Measurements from ENCODE around the gene GDA. TPM values are rescaled to one million over a fixed set of nuclear protein-coding genes. Genes with fewer than 3 reads are reported as not detected.

The GDA gene
- total RNA-seq: 70.0 TPM

DNA sequence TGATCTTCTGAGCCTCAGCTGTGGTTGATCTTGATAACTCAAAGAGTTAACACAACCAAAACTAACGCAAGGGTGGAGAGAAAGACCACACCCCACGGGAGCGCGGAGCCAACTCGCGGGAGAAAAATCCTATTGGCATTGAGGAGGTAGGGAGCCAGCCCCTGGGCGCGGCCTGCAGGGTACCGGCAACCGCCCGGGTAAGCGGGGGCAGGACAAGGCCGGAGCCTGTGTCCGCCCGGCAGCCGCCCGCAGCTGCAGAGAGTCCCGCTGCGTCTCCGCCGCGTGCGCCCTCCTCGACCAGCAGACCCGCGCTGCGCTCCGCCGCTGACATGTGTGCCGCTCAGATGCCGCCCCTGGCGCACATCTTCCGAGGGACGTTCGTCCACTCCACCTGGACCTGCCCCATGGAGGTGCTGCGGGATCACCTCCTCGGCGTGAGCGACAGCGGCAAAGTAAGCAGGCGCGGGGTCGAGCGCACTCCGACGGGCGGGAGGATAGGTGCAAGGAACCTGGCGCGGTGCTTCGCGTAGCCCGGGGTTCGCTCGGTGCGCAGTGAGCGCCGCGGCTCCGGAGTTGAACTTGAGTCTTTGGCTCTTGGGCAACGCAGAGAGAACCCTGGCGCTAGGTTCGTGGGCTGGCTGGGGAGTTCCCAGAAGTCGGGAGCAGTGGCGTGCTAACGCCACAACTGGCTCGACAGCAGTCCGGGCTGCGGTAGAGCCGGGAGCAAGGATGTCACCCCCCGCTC lies at the start of gene GDA:
TSS of gene GDA (plus strand) at position 210 of the 745 bp plus-strand sequence. CDS start at position 330, 120 bp downstream.
- DNase-seq (ENCODE audit: low spot score): peak; percentile 44

DNA sequence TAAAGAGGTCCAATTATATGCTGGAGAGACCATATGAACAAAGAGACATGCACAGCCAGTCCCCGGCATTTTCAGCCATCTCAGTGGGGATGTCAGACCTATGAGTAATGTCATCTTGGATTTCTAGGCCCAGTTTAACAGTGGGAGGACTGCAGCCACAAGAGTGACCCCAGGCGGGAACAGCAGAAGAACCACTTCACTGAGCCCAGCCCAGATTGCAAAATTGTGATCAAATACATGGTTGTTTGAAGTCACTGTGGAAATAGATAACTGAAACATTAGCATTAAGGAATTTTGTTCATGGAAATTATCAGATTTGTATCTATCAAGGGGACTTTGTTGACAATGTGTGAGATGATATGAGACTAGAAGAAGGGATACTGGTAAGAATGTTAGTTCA lies 46.7 kb upstream of the GDA start:
- DNase-seq (ENCODE audit: low spot score): no peak

GRCh38 chr9:72113056-72113455 lies 36.2 kb upstream of the GDA start:
- DNase-seq (ENCODE audit: low spot score): no peak

DNA sequence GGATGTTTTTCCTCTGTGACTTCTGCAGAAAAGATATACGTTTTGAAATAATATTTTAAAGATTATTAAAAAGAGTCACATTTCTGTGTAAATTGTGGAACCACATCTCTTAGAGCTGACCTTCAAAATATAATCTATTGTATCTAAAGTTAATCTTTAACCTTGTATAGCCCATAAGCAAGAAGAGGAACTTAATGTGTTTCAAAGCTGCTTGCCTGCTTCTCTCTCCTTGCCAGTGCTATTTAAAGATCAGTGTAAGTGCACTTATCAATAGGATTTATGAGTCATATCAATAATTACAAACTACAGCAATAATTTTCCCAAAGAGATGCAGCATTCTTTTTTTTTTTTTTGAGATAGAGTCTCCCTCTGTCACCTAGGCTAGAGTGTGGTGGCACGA lies 29.4 kb upstream of the GDA start:
- no peak for DNase-seq (ENCODE audit: low spot score)

DNA sequence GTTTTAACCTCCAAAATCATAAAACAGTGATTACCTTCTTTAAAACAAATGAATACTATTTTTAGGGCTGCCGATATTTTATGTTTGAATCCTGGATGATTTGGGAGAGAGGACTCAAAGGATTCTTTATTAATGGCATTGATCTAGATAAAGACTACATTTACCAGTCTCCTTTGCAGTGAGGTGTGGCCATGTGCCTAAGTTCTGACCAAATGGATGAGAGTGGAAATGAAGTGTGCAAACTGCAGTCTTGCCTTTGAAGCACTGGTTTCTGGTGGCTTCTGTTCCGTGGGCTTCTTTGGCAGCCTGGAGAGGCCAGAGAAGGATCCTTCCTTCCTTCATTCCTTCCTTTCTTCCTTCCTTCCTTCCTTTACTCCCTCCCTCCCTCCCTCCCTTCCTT lies 24.3 kb upstream of the GDA start:
- no peak for DNase-seq (ENCODE audit: low spot score)

DNA sequence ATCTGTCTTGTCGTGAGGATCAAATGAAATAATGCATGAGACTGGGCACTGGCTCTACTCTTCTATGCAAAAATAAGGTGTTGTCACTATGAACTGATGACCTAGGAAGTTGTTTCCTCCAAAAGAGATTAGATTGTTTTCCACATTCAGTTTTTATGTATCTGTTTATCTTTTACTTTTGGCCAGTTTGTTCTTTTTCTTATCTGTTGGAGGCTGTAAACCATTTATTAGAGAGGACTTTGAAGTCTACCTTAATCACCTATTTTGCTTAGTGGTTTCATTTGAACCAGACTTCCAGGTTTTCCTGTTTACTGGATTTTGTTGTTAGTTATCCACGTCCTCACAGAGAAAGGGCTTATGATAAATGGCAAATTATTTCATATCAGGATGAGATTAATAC lies 21.5 kb upstream of the GDA start:
- no peak for DNase-seq (ENCODE audit: low spot score)

- no peak for DNase-seq (ENCODE audit: low spot score)
These were observed 20.7 kb upstream of the GDA start for GRCh38 chr9:72128526-72128925.

DNA sequence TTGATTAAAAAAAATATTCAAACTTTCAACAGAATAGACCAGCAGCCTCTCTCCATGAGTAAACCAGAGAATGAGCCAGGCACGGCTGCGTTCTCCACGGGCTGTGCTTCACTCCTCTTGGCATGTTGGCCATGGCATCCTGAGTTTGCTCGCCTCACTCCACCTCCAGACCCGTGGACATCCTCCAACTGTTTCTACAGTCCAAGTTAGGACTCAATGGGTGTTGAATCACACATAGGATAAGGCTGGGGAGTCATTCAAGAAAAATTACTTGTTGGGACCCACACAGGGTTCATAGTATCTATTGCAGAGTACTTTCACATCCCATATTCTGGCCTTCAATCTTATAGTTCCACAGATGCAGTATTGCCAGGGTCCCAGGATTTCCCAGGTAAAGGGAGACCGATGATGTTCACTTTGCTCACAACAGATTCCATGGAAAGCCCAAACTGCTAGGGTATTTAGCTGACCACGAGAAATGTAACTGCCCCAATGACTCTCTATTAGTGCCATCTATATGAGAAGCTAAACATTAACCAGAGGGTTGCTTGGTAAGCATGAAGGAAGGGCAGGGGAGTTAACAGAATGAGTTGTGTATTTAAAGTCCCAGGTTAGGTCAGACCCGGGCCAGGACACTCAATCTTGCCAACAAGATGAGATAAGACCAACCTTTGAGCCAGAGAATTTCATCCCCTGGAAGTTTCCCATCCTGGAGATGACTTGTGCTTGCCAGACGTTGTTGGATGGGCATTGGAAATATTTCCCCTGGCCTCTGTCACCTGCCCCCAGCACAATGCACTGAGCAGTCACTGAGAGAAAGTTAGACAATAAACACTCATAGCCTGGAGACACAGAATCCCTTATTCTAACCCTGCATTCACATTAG lies 19.7 kb upstream of the GDA start:
- peak; percentile 84 for DNase-seq (ENCODE audit: low spot score)

GRCh38 chr9:72130321-72130720 lies 18.9 kb upstream of the GDA start:
- DNase-seq (ENCODE audit: low spot score): no peak

DNA sequence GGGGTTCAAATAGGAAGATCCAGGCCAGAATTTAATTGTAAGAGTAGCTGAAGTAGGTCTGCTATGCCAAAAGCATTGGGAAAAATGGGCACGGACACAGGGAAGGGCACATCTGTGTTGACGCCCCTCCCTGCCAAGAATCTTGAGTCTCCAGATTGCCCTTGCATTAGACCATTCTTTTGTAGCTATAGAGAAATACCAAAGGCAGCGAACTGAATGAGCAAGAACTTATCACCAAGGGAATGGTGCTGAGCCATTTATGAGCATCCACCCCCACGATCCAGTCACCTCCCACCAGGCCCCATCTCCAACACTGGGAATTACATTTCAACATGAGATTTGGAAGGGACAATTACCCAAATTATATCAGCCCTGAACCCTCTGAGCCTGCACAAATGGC lies 18.0 kb upstream of the GDA start:
- DNase-seq (ENCODE audit: low spot score): no peak

- DNase-seq (ENCODE audit: low spot score): no peak
These were observed 17.2 kb upstream of the GDA start for GRCh38 chr9:72132052-72132451.

GRCh38 chr9:72133365-72134035 lies 15.7 kb upstream of the GDA start:
- DNase-seq (ENCODE audit: low spot score): no peak

DNA sequence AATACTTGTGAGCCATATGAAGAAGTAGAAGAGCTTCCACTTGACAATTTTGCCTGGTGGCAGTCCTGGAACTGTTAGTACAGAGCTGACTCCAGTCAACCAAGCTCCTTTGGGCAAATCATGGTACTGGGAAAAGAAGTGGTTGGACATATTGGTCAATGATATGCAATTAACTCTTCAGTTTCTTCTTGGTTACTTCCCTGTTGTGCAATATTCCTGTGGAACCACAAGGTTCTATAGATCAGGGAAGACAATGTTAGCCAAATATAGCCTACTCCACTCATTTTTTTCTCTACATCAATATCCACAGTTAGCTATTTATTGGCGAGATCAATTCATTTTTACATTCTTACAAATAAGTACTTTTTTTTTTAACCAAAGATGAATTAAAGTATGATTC lies 14.4 kb upstream of the GDA start:
- no peak for DNase-seq (ENCODE audit: low spot score)

DNA sequence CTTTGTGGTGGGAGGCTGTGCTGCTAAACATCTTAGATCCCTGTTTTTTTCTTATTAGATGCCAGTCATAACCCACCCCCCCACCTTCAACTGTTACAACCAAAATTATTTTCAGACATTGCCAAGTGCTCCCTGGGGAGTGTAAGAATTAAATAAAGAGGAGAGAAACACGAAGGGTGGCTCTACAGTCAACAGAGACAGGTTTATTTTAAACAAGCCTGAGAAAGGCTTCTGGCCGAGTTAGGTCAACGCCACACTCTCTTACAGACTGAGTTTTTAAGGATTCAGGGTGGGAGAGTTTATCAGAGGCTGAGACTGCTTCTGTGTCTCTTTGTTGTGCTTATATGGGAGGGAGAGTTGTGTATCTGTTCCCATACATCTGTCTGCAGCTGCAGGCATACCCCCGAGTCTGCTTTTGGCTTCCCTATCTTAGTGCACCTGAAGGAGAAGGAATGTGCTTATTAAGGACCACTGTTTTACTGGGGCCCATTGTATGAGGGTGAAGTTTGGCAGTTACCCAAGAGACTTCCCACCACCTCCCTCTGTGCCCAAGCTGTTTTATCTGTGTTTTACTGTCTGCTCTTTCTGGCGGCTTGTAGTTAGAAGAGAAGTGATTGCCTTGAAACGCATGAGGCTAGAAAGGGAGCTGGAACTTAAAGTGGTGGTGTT lies 11.4 kb upstream of the GDA start:
- DNase-seq (ENCODE audit: low spot score): no peak

DNA sequence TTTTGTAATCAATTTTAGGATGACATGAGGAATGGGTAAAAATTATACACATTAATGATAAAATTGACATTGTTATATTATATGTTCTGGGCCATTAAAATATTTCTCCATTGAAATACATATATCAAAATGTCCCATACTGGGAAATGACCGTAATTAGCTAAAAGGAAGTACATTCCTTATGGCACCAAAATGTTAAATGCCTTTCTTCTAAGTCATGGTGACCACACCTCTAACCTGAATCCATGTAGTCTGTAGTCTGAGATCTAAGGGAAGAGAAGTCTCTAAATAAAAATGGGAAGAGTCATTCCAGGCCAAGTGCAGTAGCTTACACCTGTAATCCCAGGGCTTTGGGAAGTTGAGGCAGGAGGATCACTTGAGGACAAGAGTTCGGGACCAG lies 10.0 kb upstream of the GDA start:
- no peak for DNase-seq (ENCODE audit: low spot score)

DNA sequence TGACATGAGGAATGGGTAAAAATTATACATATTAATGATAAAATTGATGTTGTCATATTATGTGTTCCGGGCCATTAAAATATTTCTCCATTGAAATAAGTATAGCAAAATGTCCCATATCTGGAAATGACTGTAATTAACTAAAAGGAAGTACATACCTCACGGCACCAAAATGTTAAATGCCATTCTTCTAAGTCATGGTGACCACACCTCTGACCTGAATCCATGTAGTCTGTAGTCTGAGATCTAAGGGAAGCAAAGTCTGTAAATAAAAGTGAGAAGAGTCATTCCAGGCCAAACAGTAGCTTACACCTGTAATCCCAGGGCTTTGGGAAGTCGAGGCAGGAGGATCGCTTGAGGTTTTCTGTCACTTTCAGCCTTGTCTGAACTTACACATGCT lies 8.7 kb upstream of the GDA start:
- DNase-seq (ENCODE audit: low spot score): no peak

DNA sequence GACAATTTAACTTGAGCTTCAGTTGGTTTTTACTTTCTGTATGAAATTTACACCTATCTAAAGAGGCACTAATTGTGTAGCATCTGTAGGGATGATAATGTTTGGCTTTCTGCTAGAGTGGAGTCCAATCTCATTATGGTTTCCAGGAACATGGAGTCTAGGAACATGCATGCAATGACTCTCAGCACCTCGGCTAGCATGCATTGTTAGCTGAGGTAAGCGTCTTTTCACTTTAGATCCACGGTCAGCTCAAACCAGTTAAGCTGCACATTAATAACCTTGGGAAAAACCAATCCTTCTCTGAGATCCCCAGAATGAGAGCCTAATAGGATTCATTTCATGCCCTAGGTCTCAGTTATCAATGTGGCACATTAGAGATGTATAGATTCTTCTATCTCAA lies 7.8 kb upstream of the GDA start:
- no peak for DNase-seq (ENCODE audit: low spot score)

DNA sequence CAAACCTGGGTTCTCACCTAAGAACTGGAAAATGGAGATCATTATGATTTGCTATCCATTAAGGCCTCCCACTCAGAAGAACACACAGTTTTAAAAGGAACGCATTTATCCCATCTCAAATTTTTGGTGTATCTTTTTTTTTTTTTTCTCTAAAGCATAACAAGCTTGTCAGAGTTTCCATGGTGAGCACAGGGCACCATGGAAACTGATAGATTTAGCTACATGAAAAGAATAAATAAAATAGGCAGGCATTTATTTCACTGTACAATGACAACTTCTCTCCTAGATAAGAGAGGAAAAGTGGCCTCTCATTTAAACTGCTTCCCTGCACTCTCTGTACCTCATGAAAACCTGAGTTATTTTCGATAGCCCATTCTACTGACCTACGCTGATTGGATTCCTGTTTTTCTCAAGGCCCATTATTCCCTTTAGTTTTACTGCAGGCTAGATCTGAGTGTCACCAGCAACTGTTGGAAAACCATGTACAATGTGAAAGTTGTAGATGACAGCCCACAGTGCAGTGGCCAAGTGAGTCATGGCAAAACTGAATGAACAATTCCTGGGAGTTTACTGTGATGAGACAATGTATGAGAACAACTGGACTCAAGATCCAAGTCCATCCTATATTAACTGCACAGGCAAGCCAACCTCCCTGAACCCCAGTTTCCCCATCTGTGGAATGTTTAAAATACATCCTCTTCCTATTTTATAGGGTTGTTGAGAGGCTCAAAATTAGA lies 4.3 kb upstream of the GDA start:
- no peak for DNase-seq (ENCODE audit: low spot score)

- no peak for DNase-seq (ENCODE audit: low spot score)
These were observed 3.3 kb upstream of the GDA start for GRCh38 chr9:72145733-72146505.

DNA sequence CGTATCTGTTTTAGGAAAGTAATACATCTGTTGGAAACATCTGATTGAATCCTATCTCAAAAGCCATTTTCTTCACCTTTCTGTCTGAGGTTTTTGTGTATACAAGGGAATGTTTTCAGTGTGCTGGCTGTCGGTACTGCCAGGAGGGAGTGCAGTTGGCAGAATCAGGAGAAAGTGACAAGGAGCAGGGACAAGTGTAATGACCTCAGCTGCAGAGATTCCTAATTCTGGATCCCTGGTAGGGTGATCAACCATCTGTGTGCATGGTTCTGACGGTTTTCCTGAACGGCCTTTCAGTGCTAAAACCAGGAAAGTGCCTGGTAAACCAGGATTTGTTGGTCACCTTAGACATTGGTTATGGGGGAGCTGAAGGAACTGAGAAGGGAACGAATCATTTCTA lies 1.6 kb upstream of the GDA start:
- DNase-seq (ENCODE audit: low spot score): no peak

- DNase-seq (ENCODE audit: low spot score): peak; percentile 43
These were observed 887 bp downstream of the GDA start for GRCh38 chr9:72150127-72150526.

Measured in mucosa of gallbladder (tissue), 1 donor.